GM12878 (cell line): ENCODE results near the gene TMEM91. TPM values are rescaled to one million over a fixed set of nuclear protein-coding genes. Genes with fewer than 3 reads are reported as not detected.

Experiments
- ATAC-seq: fragments of 200-7000 bp; cut with Tn5 transposase; 3 replicates; pipeline ENCODE4 v1.9.1; 2020; ENCODE audit warnings: mild to moderate bottlenecking, moderate library complexity
- BruUV-seq: library from RNA; stranded (reverse); fragments of 400-500 nt; replicated peaks from 2 replicates; lab custom pipeline; 2021; lab: Mats Ljungman, UMichigan
- CTCF ChIA-PET: fragments of 300-600 bp; sonication (Branson Sonifier 250); formaldehyde crosslinking; extraction: SDS; loops from one replicate; lab custom pipeline; 2021; ENCODE audit warnings: inconsistent platforms; lab: Yijun Ruan, JAX
- POLR2A ChIA-PET: fragments of 350-600 bp; formaldehyde crosslinking; extraction: SDS; loops from one replicate; lab custom pipeline; 2021; ENCODE audit warnings: inconsistent platforms; lab: Charles Lee
- RAD21 ChIA-PET: fragments of 300-600 bp; sonication (Branson Sonifier 250); formaldehyde crosslinking; loops from one replicate; lab custom pipeline; 2023; ENCODE audit warnings: antibody characterized with exemption; ENCODE audit not compliant: unreplicated experiment; lab: Charles Lee
- SMC1A ChIA-PET: fragments of 300-600 bp; sonication (Branson Sonifier 250); formaldehyde crosslinking; loops from one replicate; lab custom pipeline; 2023; ENCODE audit not compliant: unreplicated experiment, uncharacterized antibody; lab: Charles Lee
- DNase-seq: peaks from one replicate; pipeline ENCODE4 v3.0.0-alpha.2; 2011; ENCODE audit warnings: low read depth, low spot score
- FAIRE-seq: peaks from 3 replicates; lab custom pipeline; 2011; peaks lifted over from hg19 to GRCh38; lab: Jason Lieb, UNC
- H2AFZ ChIP-seq: 2 replicates; pipeline ENCODE4 v1.6.0; 2011; ENCODE audit warnings: low read depth, low read length, control low read depth; ENCODE audit not compliant: control insufficient read depth
- H3K27ac ChIP-seq: 2 replicates; pipeline ENCODE4 v1.5.1; 2011; ENCODE audit warnings: control low read depth; ENCODE audit not compliant: control insufficient read depth, insufficient read depth
- H3K27me3 ChIP-seq, 2 experiments: replicated peaks in 1 of 2; 2 replicates each; pipeline versions ENCODE4 v1.6.0 to v1.6.1; 2011; ENCODE audit warnings: low read length in 1 of 2; ENCODE audit not compliant: control insufficient read depth in 2 of 2, insufficient read depth in 2 of 2
- H3K36me3 ChIP-seq, 2 experiments: 2 replicates each; pipeline ENCODE4 v1.5.1; 2011; ENCODE audit warnings: low read length in 1 of 2; ENCODE audit not compliant: control insufficient read depth in 2 of 2, insufficient read depth in 2 of 2
- H3K4me1 ChIP-seq: 2 replicates; pipeline ENCODE4 v1.6.1; 2011; ENCODE audit warnings: mild to moderate bottlenecking, low read length, moderate library complexity, mixed read lengths; ENCODE audit not compliant: control insufficient read depth, insufficient read depth
- H3K4me2 ChIP-seq: 2 replicates; pipeline ENCODE4 v1.6.0; 2011; ENCODE audit warnings: control low read depth; ENCODE audit not compliant: control insufficient read depth, insufficient read depth
- H3K4me3 ChIP-seq: fragments of 200-600 bp; sonication (generic); 2 replicates; pipeline ENCODE4 v1.5.1; 2016
- H3K79me2 ChIP-seq: 2 replicates; pipeline ENCODE4 v1.6.0; 2011; ENCODE audit warnings: low read length; ENCODE audit not compliant: control insufficient read depth, insufficient read depth
- H3K9ac ChIP-seq: 2 replicates; pipeline ENCODE4 v1.8.0; 2011; ENCODE audit warnings: low read length, control low read depth, mixed read lengths; ENCODE audit not compliant: control insufficient read depth, insufficient read depth
- H3K9me3 ChIP-seq: replicated peaks from 3 replicates; pipeline ENCODE4 v1.5.1; 2011; ENCODE audit warnings: mild to moderate bottlenecking, low read length; ENCODE audit not compliant: control insufficient read depth, insufficient read depth
- H4K20me1 ChIP-seq: 2 replicates; pipeline ENCODE4 v1.6.0; 2011; ENCODE audit not compliant: control insufficient read depth, insufficient read depth
- BACH1 ChIP-seq: fragments of 450-650 bp; IDR thresholded peaks from 2 replicates; pipeline ENCODE4 v1.6.1; 2017; ENCODE audit warnings: mild to moderate bottlenecking, borderline replicate concordance
- CHD1 ChIP-seq: IDR thresholded peaks from 2 replicates; pipeline ENCODE4 v1.6.1; 2012; ENCODE audit warnings: low read depth, low read length, improper control_type of control experiment
- GATAD2B ChIP-seq: fragments of 450-650 bp; conservative IDR thresholded peaks from 2 replicates; pipeline ENCODE4 v1.6.1; 2017; ENCODE audit warnings: low read depth, mild to moderate bottlenecking, moderate library complexity
- HDGF ChIP-seq: fragments of 450-650 bp; IDR thresholded peaks from 2 replicates; pipeline ENCODE4 v1.6.1; 2016; ENCODE audit warnings: antibody characterized with exemption
- MTA3 ChIP-seq: IDR thresholded peaks from 2 replicates; pipeline ENCODE4 v1.6.1; 2012; ENCODE audit warnings: low read length, inconsistent platforms, borderline replicate concordance
- MXI1 ChIP-seq: fragments of 150-350 bp; IDR thresholded peaks from 2 replicates; pipeline ENCODE4 v1.6.1; 2011; ENCODE audit warnings: low read depth, mild to moderate bottlenecking, inconsistent platforms, low read length, improper control_type of control experiment
- NKRF ChIP-seq: fragments of 450-650 bp; conservative IDR thresholded peaks from 2 replicates; pipeline ENCODE4 v1.6.1; 2017; ENCODE audit warnings: mild to moderate bottlenecking, moderate library complexity
- NRF1 ChIP-seq: conservative IDR thresholded peaks from 2 replicates; pipeline ENCODE4 v1.6.1; 2011; ENCODE audit warnings: mild to moderate bottlenecking, low read depth, low read length, improper control_type of control experiment
- PBX3 ChIP-seq: IDR thresholded peaks from 2 replicates; pipeline ENCODE4 v1.6.1; 2011; ENCODE audit warnings: mild to moderate bottlenecking, low read depth, low read length, moderate library complexity; ENCODE audit not compliant: insufficient replicate concordance
- PML ChIP-seq: IDR thresholded peaks from 2 replicates; pipeline ENCODE4 v1.6.1; 2012; ENCODE audit warnings: low read length, inconsistent platforms
- PRDM15 ChIP-seq: fragments of 450-650 bp; formaldehyde crosslinking; IDR thresholded peaks from 2 replicates; pipeline ENCODE4 v1.4.0; 2020; ENCODE audit warnings: mild to moderate bottlenecking, moderate library complexity
- SMC3 ChIP-seq: IDR thresholded peaks from 2 replicates; pipeline ENCODE4 v1.6.1; 2011; ENCODE audit warnings: low read length, improper control_type of control experiment, borderline replicate concordance
- YY1 ChIP-seq: IDR thresholded peaks from 2 replicates; pipeline ENCODE4 v1.6.1; 2011; ENCODE audit warnings: low read depth, mild to moderate bottlenecking, low read length
- WGBS: methylation state at CpG from one replicate; pipeline ENCODE4 v1.1.6; 2016; ENCODE audit warnings: low lambda C conversion rate; ENCODE audit not compliant: insufficient replicate concordance, insufficient coverage; ENCODE audit errors: missing lambda C conversion rate; 5-methylcytosine and 5-hydroxymethylcytosine counted together
- in situ Hi-C: fragments of 300-500 bp; cut with MboI; formaldehyde crosslinking; loops from 9 replicates; pipeline ENCODE4 v1.14.3; 2018; ENCODE audit warnings: mixed read lengths
- intact Hi-C: fragments of 100-400 bp; cut with micrococcal nuclease; formaldehyde crosslinking; loops from one replicate; pipeline ENCODE4 v1.14.2; 2022; ENCODE audit not compliant: unreplicated experiment
- polyA plus RNA-seq, 11 experiments: library from polyadenylated mRNA; depleted of rRNA in 4 of 11; unstranded in 6 of 11; stranded (reverse) in 5 of 11; fragments of >200 nt; fragmentation: Nextera tagmentation in 4 of 11; fragmentation: Illumina TruSeq in 1 of 11; extraction: Ambion mirVana in 4 of 11; extraction: Trizol in 1 of 11; gene quantifications; 1 replicate in 1 of 11; 2 replicates in 10 of 11; pipeline versions ENCODE4 v1.2.1 to v1.2.3, GENCODE V29; 2011 to 2016; ENCODE audit warnings: inconsistent platforms in 2 of 11, missing spikeins in 2 of 11, low read depth in 1 of 11
- total RNA-seq, 4 experiments: library from RNA; depleted of rRNA in 3 of 4; stranded (reverse); fragments of >200 nt in 3 of 4; fragmentation: Illumina TruSeq in 1 of 4; extraction: Trizol in 1 of 4; gene quantifications; 2 replicates each; pipeline versions ENCODE4 v1.2.1 to v1.2.3, GENCODE V29; 2013 to 2021

TMEM91 gene
- total and polyA plus RNA-seq, 10 of the 15 experiments (the other 5 are each of a cell fraction or from before 2014, with no cell fraction given): 1.5 to 5.5 (median 2.7) TPM

GRCh38 chr19:41352609-41353465 is 23.5 kb upstream of the TMEM91 start:
- peak overlapping the region; percentile 84 for H3K27ac ChIP-seq
- H3K9me3 ChIP-seq: no peaks in the 10 kb centered on the region
- peak; percentile 49 for ATAC-seq
- TF ChIP-seq HDGF: peak; percentile 41; the same call in 1 of the 2 replicates
- TF ChIP-seq SMC3: peak; percentile 39; the same call in 1 of the 2 replicates
- no peak for TF ChIP-seq PML
- TF ChIP-seq MTA3: no peak
- no peak; the same call in 1 of the 2 replicates for TF ChIP-seq CHD1
- TF ChIP-seq PBX3: no peak
- no peak for TF ChIP-seq BACH1
- no peak for TF ChIP-seq PRDM15 (CRISPR knock-in tag)
- no peak for TF ChIP-seq NRF1
- peak; percentile 90 for TF ChIP-seq YY1
- TF ChIP-seq MXI1: peak; percentile 64; the same call in 1 of the 2 replicates
- TF ChIP-seq GATAD2B: peak; percentile 35; the same call in 1 of the 2 replicates
- TF ChIP-seq NKRF: 0 out of 2 replicates have a peak, but pooled peaks have one; percentile 53

More at GRCh38 chr19:41352609-41353465, 23.5 kb upstream of the TMEM91 start:
- CTCF ChIA-PET: interaction anchor here (0.9 to 6.4 kb wide), 10 partner anchors 12 to 575 kb away, joined by 3 to 91 read pairs (median 6); partner anchors contain the start of genes B9D2, CCDC97, HNRNPUL1 and RAB4B
- Histone ChIP-seq H3K9ac (peak overlapping the region; percentile 87), H3K36me3 (peaks cover 3 to 4% of the 10 kb centered on the region in 2 experiments; a peak in 3 of 4 replicates), H3K4me1 (peaks cover 16% of the 10 kb centered on the region), H3K4me2 (peak overlapping the region; percentile 78), H3K79me2 (peaks cover 52% of the 10 kb centered on the region), H4K20me1 (0 out of 2 replicates have a peak, but pooled peaks cover 2% of the 10 kb centered on the region), H3K4me3 (peak overlapping the region; percentile 89), H3K27me3 (no peaks in the 10 kb centered on the region), H2AFZ (no peak overlapping the region; the same call in 1 of the 2 replicates)
- DNase-seq (no peak), FAIRE-seq (no peak)
- under 1% methylated on average over 57 of the region's 71 CpGs for WGBS
- RAD21 ChIA-PET: interaction anchor here (0.9 to 3.4 kb wide), 10 partner anchors 12 to 149 kb away, joined by 3 to 41 read pairs (median 6); partner anchors contain the start of genes B9D2 and DMAC2
- no TSS peak for BruUV-seq
- SMC1A ChIA-PET: interaction anchor here (0.7 to 3.1 kb wide), 8 partner anchors 8 to 89 kb away, joined by 3 to 14 read pairs (median 4); partner anchors contain the start of genes B9D2, CCDC97 and HNRNPUL1
- POLR2A ChIA-PET: interaction anchor here (0.7 to 3.2 kb wide), 10 partner anchors 12 to 91 kb away, joined by 3 to 46 read pairs (median 5); partner anchors contain the start of genes B9D2 and DMAC2
- in situ Hi-C loops (no loop called here), intact Hi-C loops (loop anchor here (1.0 to 5.0 kb wide), 5 partner anchors 41 to 184 kb away; partner anchors contain the start of genes BCKDHA, CCDC97 and EXOSC5)
